ENCODE data around the gene GGA2. TPM values are rescaled to one million over a fixed set of nuclear protein-coding genes. Genes with fewer than 3 reads are reported as not detected.
"Not testable (repeated sequence)": the region's sequence is repeated elsewhere in the genome, so short reads cannot be mapped to it uniquely, and the experiment has no call there.

GGA2 gene
- total RNA-seq, 1 experiment from 2014 or later, result 92.7 TPM

DNA sequence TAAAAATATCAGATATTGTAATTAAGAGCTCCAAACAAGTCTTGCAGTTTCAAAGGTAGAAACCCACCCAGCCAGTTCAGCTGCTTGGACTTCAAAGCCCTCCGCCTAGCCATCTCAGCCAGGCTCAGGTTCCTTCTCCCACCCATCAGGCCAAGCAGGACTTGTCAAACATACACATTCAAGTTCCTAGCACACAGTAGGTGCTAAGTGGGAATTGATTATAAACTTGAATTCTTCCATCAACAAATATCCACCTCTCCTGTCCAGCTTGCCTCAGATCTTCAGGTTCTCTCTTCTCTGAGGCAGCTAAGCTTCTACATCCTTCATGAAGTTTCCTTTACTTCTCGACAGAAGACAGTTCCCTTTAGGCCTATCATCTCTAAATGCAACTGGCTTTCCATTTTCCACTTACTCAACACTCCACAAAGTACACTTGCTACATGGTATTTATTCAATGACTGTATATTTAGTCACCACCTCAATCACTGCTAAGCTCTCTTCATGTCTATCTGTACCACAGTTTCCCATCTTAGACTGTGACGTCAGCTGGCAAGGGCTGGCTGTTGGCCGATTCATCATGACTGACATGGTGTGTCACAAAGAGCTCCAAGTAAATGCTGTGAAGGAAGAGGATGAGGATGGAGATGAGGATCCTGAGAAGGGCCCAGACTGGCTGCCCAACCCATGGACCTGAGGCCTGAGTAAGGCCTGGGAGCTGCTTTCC, 44.0 kb downstream of the GGA2 start:
- POLR2A ChIA-PET, result no interaction called here
- intact Hi-C loops (cut with micrococcal nuclease; ENCODE audit: unreplicated experiment), result no loop called here
- CTCF ChIA-PET, result no interaction called here
- Mint-ChIP-seq H3K36me3 (ENCODE audit: insufficient read depth, unreplicated experiment) (peaks cover 43% of the 10 kb centered on the region), H3K4me3 (ENCODE audit: unreplicated experiment) (no peak overlapping the region), H3K27me3 (ENCODE audit: insufficient read depth, unreplicated experiment) (no peaks in the 10 kb centered on the region), H3K9me3 (ENCODE audit: unreplicated experiment) (no peaks in the 10 kb centered on the region), H3K4me1 (ENCODE audit: low read depth, unreplicated experiment) (no peaks in the 10 kb centered on the region), H3K27ac (ENCODE audit: unreplicated experiment) (no peak overlapping the region)
- BruUV-seq (replicated peaks), result no TSS peak
- no peak overlapping the region for H3K4me3 ChIP-seq (ENCODE audit: low read depth, low read length)
- H3K27me3 ChIP-seq (replicated peaks; ENCODE audit: control insufficient read depth, insufficient read depth, low read length), result no peaks in the 10 kb centered on the region
- TF ChIP-seq, protein P1, sequence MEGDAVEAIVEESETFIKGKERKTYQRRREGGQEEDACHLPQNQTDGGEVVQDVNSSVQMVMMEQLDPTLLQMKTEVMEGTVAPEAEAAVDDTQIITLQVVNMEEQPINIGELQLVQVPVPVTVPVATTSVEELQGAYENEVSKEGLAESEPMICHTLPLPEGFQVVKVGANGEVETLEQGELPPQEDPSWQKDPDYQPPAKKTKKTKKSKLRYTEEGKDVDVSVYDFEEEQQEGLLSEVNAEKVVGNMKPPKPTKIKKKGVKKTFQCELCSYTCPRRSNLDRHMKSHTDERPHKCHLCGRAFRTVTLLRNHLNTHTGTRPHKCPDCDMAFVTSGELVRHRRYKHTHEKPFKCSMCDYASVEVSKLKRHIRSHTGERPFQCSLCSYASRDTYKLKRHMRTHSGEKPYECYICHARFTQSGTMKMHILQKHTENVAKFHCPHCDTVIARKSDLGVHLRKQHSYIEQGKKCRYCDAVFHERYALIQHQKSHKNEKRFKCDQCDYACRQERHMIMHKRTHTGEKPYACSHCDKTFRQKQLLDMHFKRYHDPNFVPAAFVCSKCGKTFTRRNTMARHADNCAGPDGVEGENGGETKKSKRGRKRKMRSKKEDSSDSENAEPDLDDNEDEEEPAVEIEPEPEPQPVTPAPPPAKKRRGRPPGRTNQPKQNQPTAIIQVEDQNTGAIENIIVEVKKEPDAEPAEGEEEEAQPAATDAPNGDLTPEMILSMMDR (IDR thresholded peaks at IDR 0.05; ENCODE audit: insufficient read depth in 1 of 2, low read depth in 1 of 2, low read length in 1 of 2, severe bottlenecking in 1 of 2, unreplicated experiment in 1 of 2), result no peak
- H3K4me1 ChIP-seq, result no peaks in the 10 kb centered on the region
- no peaks in the 10 kb centered on the region for H3K9me3 ChIP-seq
- no peak for DNase-seq
- H3K36me3 ChIP-seq (ENCODE audit: control insufficient read depth, insufficient read depth, low read length), result peaks cover 5% of the 10 kb centered on the region

DNA sequence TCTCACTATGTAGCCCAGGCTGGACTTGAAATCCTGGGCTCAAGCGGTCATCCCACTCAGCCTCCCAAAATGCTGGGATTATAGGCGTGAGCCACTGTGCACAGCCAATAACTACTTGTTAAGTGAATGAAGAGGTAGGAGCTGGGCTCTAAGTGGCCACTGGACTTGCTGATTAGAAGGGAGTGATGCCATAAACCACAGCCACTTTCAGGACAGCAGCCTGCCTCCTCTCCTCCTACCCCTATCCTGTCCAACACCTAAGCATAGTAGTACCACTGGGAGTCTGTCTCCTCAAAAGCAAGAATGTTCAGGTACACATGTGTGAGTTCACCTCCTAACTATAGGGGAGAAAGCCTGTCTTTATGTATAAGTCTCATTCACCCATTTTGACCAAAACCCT, 45.1 kb downstream of the GGA2 start:
- TF ChIP-seq, protein P1 (IDR thresholded peaks at IDR 0.05; ENCODE audit: insufficient read depth in 1 of 2, low read depth in 1 of 2, low read length in 1 of 2, severe bottlenecking in 1 of 2, unreplicated experiment in 1 of 2), result no peak
- H3K27me3 ChIP-seq (replicated peaks; ENCODE audit: control insufficient read depth, insufficient read depth, low read length), result no peaks in the 10 kb centered on the region
- CTCF ChIA-PET, result no interaction called here
- no peak overlapping the region for H3K27ac Mint-ChIP-seq (ENCODE audit: unreplicated experiment)
- H3K4me1 ChIP-seq, result no peaks in the 10 kb centered on the region
- intact Hi-C loops (cut with micrococcal nuclease; ENCODE audit: unreplicated experiment), result no loop called here
- peaks cover 5% of the 10 kb centered on the region for H3K36me3 ChIP-seq (ENCODE audit: control insufficient read depth, insufficient read depth, low read length)
- no peaks in the 10 kb centered on the region for H3K9me3 ChIP-seq
- no peaks in the 10 kb centered on the region for H3K27me3 Mint-ChIP-seq (ENCODE audit: insufficient read depth, unreplicated experiment)
- POLR2A ChIA-PET, result no interaction called here
- no TSS peak for BruUV-seq (replicated peaks)
- DNase-seq, result no peak
- H3K9me3 Mint-ChIP-seq (ENCODE audit: unreplicated experiment), result no peaks in the 10 kb centered on the region
- H3K4me3 Mint-ChIP-seq (ENCODE audit: unreplicated experiment), result no peak overlapping the region
- H3K4me3 ChIP-seq (ENCODE audit: low read depth, low read length), result no peak overlapping the region
- H3K36me3 Mint-ChIP-seq (ENCODE audit: insufficient read depth, unreplicated experiment), result peaks cover 45% of the 10 kb centered on the region
- no peaks in the 10 kb centered on the region for H3K4me1 Mint-ChIP-seq (ENCODE audit: low read depth, unreplicated experiment)

DNA sequence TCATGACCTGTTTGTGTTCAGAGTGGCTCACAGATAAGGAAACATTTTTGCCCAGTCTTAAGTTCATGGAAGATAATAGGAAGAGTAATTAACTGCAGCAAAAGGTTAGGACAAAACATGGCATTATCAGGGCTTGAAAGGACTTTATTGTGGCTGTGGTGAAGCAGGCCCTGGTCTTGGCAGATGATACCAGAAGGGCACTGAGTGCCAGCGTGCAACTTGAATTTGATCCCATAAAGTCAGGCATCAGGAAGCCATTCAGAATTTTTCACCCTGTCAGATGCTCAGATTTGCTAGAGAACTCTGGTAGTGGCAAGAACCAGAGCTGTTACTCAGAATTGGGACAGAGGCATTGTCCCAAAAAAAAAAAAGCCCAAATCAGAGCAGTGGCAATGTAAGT, 46.1 kb downstream of the GGA2 start:
- Histone ChIP-seq H3K4me1 (no peaks in the 10 kb centered on the region), H3K9me3 (no peaks in the 10 kb centered on the region), H3K27me3 (replicated peaks; ENCODE audit: control insufficient read depth, insufficient read depth, low read length) (no peaks in the 10 kb centered on the region), H3K36me3 (ENCODE audit: control insufficient read depth, insufficient read depth, low read length) (peaks cover 3% of the 10 kb centered on the region), H3K4me3 (ENCODE audit: low read depth, low read length) (no peak overlapping the region)
- no TSS peak for BruUV-seq (replicated peaks)
- intact Hi-C loops (cut with micrococcal nuclease; ENCODE audit: unreplicated experiment), result no loop called here
- Mint-ChIP-seq H3K36me3 (ENCODE audit: insufficient read depth, unreplicated experiment) (peaks cover 39% of the 10 kb centered on the region), H3K27ac (ENCODE audit: unreplicated experiment) (no peak overlapping the region), H3K4me3 (ENCODE audit: unreplicated experiment) (no peak overlapping the region), H3K9me3 (ENCODE audit: unreplicated experiment) (no peaks in the 10 kb centered on the region), H3K27me3 (ENCODE audit: insufficient read depth, unreplicated experiment) (no peaks in the 10 kb centered on the region), H3K4me1 (ENCODE audit: low read depth, unreplicated experiment) (no peaks in the 10 kb centered on the region)
- TF ChIP-seq, protein P1 (IDR thresholded peaks at IDR 0.05; ENCODE audit: insufficient read depth in 1 of 2, low read depth in 1 of 2, low read length in 1 of 2, severe bottlenecking in 1 of 2, unreplicated experiment in 1 of 2), result no peak
- ChIA-PET CTCF (interaction anchor here (1.9 kb wide), 1 partner anchor 29 kb away, joined by 5 read pairs; no protein-coding TSS in a partner anchor), POLR2A (no interaction called here)
- DNase-seq, result no peak

DNA sequence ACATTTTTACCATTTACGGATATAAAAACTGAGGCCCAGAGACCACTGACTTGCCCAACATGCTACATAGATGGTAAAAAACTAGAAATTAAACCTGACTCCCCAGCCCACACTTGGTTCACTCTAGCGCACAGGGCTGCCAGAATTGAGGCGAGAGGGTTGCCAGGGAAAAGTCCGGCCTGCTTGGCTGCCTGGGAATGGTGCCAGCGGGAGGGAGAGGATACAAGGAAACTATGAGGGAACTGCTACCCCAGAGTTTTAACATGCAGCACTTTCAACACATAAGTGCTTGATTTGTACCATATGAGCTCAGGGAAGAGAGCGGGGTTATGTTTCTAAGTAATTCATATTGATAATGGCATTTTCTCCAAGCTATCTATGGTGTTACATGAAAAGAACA, 47.3 kb downstream of the GGA2 start:
- H3K9me3 Mint-ChIP-seq (ENCODE audit: unreplicated experiment); H3K4me3 Mint-ChIP-seq (ENCODE audit: unreplicated experiment); H3K4me3 ChIP-seq (ENCODE audit: low read depth, low read length); intact Hi-C loops (cut with micrococcal nuclease; ENCODE audit: unreplicated experiment); H3K27me3 Mint-ChIP-seq (ENCODE audit: insufficient read depth, unreplicated experiment); H3K27ac Mint-ChIP-seq (ENCODE audit: unreplicated experiment); BruUV-seq (replicated peaks); H3K9me3 ChIP-seq; H3K27me3 ChIP-seq (replicated peaks; ENCODE audit: control insufficient read depth, insufficient read depth, low read length); DNase-seq; H3K4me1 Mint-ChIP-seq (ENCODE audit: low read depth, unreplicated experiment); H3K4me1 ChIP-seq; POLR2A ChIA-PET; H3K36me3 ChIP-seq (ENCODE audit: control insufficient read depth, insufficient read depth, low read length): not testable (repeated sequence)
- H3K36me3 Mint-ChIP-seq (ENCODE audit: insufficient read depth, unreplicated experiment), result peaks cover 29% of the 10 kb centered on the region
- CTCF ChIA-PET, result interaction anchor here (1.9 kb wide), 1 partner anchor 27 kb away, joined by 5 read pairs; no protein-coding TSS in a partner anchor
